ENCODE measurements around the gene MSANTD3. TPM values are rescaled to one million over a fixed set of nuclear protein-coding genes. Genes with fewer than 3 reads are reported as not detected.

MSANTD3 gene
- total RNA-seq, 1 experiment from 2014 or later: 86.9 TPM

DNA sequence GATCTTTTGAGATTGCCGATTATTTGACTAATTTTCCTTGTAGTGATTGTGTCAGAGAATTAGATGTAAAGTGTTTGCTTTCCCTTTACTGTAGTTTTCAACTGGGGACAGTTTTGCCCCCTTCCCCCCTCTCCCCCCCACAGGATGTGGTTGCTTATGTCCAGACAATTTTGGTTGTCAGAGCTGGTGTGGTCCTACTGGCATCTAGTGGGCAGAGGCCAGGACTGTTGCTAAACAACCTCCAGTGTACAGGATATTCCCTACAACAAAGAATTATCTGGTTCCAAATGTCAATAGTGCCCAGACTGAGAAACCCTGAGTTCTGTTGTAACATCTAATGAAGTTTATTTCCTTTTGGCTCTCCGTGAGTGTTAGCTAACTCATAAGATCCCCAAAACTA is 66.0 kb downstream of the MSANTD3 start:
- no peaks in the 10 kb centered on the region for H3F3A ChIP-seq (ENCODE audit: low read length, unreplicated experiment)
- no peaks in the 10 kb centered on the region for H3K9me3 ChIP-seq (ENCODE audit: low read length)
- H4K20me1 ChIP-seq (ENCODE audit: low read length): no peaks in the 10 kb centered on the region
- CTCF ChIA-PET: no interaction called here
- no peaks in the 10 kb centered on the region for H3K9me2 ChIP-seq (replicated peaks; ENCODE audit: low read length)
- H3K36me3 ChIP-seq (ENCODE audit: low read depth, low read length): no peaks in the 10 kb centered on the region
- DNase-seq (peak; percentile 8), ATAC-seq (peak; percentile 45; the same call in 1 of the 2 replicates)
- BruUV-seq (replicated peaks): no TSS peak
- H2AFZ ChIP-seq (ENCODE audit: low read length): no peak overlapping the region
- no peak overlapping the region for H3K9ac ChIP-seq (ENCODE audit: low read length)
- no peaks in the 10 kb centered on the region for H3K4me1 ChIP-seq (ENCODE audit: insufficient read depth, low read length)
- TF ChIP-seq EZH2phosphoT487 (IDR thresholded peaks at IDR 0.05; ENCODE audit: borderline replicate concordance, low read length): no peak
- no peak for TF ChIP-seq EZH2 (IDR thresholded peaks at IDR 0.05; ENCODE audit: low read length, unreplicated experiment)
- TF ChIP-seq CTCF (conservative IDR thresholded peaks at IDR 0.05; ENCODE audit: low read depth, low read length): peak; percentile 16; the same call in 1 of the 2 replicates
- H3K27me3 ChIP-seq (ENCODE audit: low read length): no peaks in the 10 kb centered on the region
- intact Hi-C loops (cut with micrococcal nuclease): no loop called here
- H3K27ac ChIP-seq (ENCODE audit: low read length): no peak overlapping the region
- no peak overlapping the region for H3K4me2 ChIP-seq (ENCODE audit: low read length)
- POLR2A ChIA-PET (ENCODE audit: unreplicated experiment): interaction anchor here (0.6 kb wide), 1 partner anchor 81 kb away, joined by 3 read pairs; no protein-coding TSS in a partner anchor
- no peak overlapping the region for H3K4me3 ChIP-seq (ENCODE audit: low read length)
- H3K79me2 ChIP-seq (ENCODE audit: low read length): no peaks in the 10 kb centered on the region

- no peaks in the 10 kb centered on the region for H3K36me3 ChIP-seq (ENCODE audit: low read depth, low read length)
- H3K27ac ChIP-seq (ENCODE audit: low read length): no peak overlapping the region
- H3K4me2 ChIP-seq (ENCODE audit: low read length): no peak overlapping the region
- no peak for TF ChIP-seq EZH2phosphoT487 (IDR thresholded peaks at IDR 0.05; ENCODE audit: borderline replicate concordance, low read length)
- no peak for TF ChIP-seq CTCF (conservative IDR thresholded peaks at IDR 0.05; ENCODE audit: low read depth, low read length)
- H3K4me3 ChIP-seq (ENCODE audit: low read length): no peak overlapping the region
- no TSS peak for BruUV-seq (replicated peaks)
- no peak for ATAC-seq
- H2AFZ ChIP-seq (ENCODE audit: low read length): no peak overlapping the region
- no peaks in the 10 kb centered on the region for H3K9me2 ChIP-seq (replicated peaks; ENCODE audit: low read length)
- no peaks in the 10 kb centered on the region for H4K20me1 ChIP-seq (ENCODE audit: low read length)
- H3K27me3 ChIP-seq (ENCODE audit: low read length): no peaks in the 10 kb centered on the region
- no peaks in the 10 kb centered on the region for H3F3A ChIP-seq (ENCODE audit: low read length, unreplicated experiment)
- no peaks in the 10 kb centered on the region for H3K79me2 ChIP-seq (ENCODE audit: low read length)
- CTCF ChIA-PET: no interaction called here
- no peaks in the 10 kb centered on the region for H3K9me3 ChIP-seq (ENCODE audit: low read length)
- DNase-seq: peak; percentile 31
- intact Hi-C loops (cut with micrococcal nuclease): no loop called here
- POLR2A ChIA-PET (ENCODE audit: unreplicated experiment): no interaction called here
- H3K4me1 ChIP-seq (ENCODE audit: insufficient read depth, low read length): no peaks in the 10 kb centered on the region
- no peak overlapping the region for H3K9ac ChIP-seq (ENCODE audit: low read length)
Measured at GRCh38 chr9:100498592-100498991, 71.6 kb downstream of the MSANTD3 start.

GRCh38 chr9:100499460-100499859 is 72.5 kb downstream of the MSANTD3 start:
- Histone ChIP-seq H3F3A (ENCODE audit: low read length, unreplicated experiment) (no peaks in the 10 kb centered on the region), H4K20me1 (ENCODE audit: low read length) (no peaks in the 10 kb centered on the region), H3K4me2 (ENCODE audit: low read length) (no peak overlapping the region), H3K27ac (ENCODE audit: low read length) (no peak overlapping the region), H3K9ac (ENCODE audit: low read length) (no peak overlapping the region), H3K79me2 (ENCODE audit: low read length) (no peaks in the 10 kb centered on the region), H3K9me3 (ENCODE audit: low read length) (no peaks in the 10 kb centered on the region), H3K36me3 (ENCODE audit: low read depth, low read length) (no peaks in the 10 kb centered on the region), H3K27me3 (ENCODE audit: low read length) (no peaks in the 10 kb centered on the region), H3K4me3 (ENCODE audit: low read length) (no peak overlapping the region), H2AFZ (ENCODE audit: low read length) (no peak overlapping the region), H3K4me1 (ENCODE audit: insufficient read depth, low read length) (no peaks in the 10 kb centered on the region), H3K9me2 (replicated peaks; ENCODE audit: low read length) (no peaks in the 10 kb centered on the region)
- DNase-seq: no peak
- ATAC-seq: no peak
- ChIA-PET CTCF (no interaction called here), POLR2A (ENCODE audit: unreplicated experiment) (no interaction called here)
- intact Hi-C loops (cut with micrococcal nuclease): no loop called here
- BruUV-seq (replicated peaks): no TSS peak
- TF ChIP-seq EZH2 (IDR thresholded peaks at IDR 0.05; ENCODE audit: low read length, unreplicated experiment) (no peak), CTCF (conservative IDR thresholded peaks at IDR 0.05; ENCODE audit: low read depth, low read length) (no peak), EZH2phosphoT487 (IDR thresholded peaks at IDR 0.05; ENCODE audit: borderline replicate concordance, low read length) (no peak)
